ENCODE data around the gene EIF1. TPM values are rescaled to one million over a fixed set of nuclear protein-coding genes. Genes with fewer than 3 reads are reported as not detected.

Gene EIF1
- total RNA-seq, 4 donors from 2014 or later: 211 to 299 (median 249) TPM

DNA sequence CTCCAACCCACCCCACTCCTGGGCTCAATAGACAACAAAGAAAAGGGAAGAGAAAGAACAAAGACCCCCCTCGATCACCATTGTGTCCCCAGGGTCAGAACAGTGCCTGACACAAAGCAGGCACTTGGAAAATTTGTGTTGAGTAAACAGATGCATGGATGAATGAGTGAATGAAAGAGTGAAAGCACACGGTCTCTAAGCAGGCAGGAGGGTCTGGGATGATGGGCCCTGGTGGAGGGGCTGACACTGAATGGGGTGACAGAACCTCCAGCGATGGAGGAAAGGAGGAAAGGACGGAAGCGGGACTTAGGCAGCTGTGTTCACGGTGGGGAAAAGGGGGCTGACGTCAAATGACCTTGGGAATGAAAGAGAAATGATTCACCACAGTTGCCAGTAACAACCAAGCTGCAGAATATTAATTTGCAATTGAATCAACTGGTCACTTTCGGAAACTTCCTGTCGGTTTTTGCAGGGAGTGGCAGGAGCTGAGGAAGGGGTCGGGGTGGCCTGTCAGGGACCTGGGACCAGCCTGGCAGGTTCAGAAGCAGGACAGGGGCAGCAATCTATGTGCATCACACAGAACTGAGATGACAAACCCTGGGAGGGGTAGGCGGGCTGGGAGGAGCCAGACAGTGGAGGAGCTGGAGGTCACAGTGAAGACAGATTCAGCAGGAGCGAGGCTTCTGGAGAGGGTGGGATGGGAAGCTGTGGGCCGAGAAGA lies 16.7 kb downstream of the EIF1 start:
- H3K4me3 ChIP-seq (ENCODE audit: low read depth, poor library complexity, severe bottlenecking): no peak overlapping the region
- TF ChIP-seq CTCF (IDR thresholded peaks at IDR 0.05): no peak
- no peak for TF ChIP-seq POLR2A (IDR thresholded peaks at IDR 0.05)
- no peak for DNase-seq (ENCODE audit: low spot score in 2 of 2)
- WGBS, 2 donors: 68 to 73% methylated on average over 13 of the region's 13 CpGs
- intact Hi-C loops (cut with DNase I; ENCODE audit: low total_unique reads): no loop called here

DNA sequence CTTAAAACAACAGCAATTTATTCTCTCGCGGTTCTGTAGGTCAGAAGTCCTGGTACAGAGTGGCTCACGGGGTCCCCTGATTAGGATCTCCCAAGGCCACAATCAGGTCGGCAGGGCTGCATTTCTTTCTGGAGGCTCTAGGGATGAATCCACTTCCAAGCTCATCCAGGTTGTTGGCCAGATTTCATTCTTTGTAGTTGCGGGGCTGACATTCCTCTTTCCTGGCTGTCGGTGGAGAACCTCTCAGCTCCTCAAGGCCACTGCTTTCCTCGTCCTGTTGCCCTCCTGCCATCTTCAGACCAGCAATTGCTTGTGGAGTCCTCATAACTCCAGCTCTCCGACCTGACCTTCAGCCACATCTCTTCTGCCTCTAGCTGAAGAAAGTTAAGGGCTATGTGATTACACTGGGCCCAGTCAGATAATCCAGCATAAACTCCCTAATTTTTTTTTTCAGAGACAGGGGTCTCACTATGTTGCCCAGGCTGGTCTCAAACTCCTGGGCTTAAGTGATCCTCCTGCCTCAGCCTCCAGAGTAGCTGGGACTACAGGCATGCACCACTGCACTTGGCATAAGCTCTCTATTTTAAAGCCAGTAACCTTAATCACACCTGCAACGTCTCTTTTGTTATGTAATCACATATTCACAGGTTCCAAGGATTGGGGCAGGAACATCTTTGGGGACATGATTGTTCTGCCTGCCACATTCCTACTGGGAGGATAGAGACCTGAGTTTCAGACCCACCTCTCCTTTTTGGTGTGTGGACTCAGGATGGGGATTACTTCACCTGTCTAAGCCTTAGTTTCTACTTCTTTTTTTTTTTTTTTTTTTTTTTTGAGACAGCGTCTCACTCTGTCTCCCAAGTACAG lies 19.4 kb downstream of the EIF1 start:
- DNase-seq (ENCODE audit: low spot score in 2 of 2): no peak
- WGBS, 2 donors: 80% methylated on average over 10 of the region's 10 CpGs
- intact Hi-C loops (cut with DNase I; ENCODE audit: low total_unique reads): no loop called here
- no peak overlapping the region for H3K4me3 ChIP-seq (ENCODE audit: low read depth, poor library complexity, severe bottlenecking)
- TF ChIP-seq POLR2A (IDR thresholded peaks at IDR 0.05) (no peak), CTCF (IDR thresholded peaks at IDR 0.05) (no peak)

GRCh38 chr17:41710472-41711090 lies 21.9 kb downstream of the EIF1 start:
- TF ChIP-seq POLR2A (IDR thresholded peaks at IDR 0.05) (no peak), CTCF (IDR thresholded peaks at IDR 0.05) (no peak)
- 59 to 60% methylated on average over 8 of the region's 8 CpGs for WGBS, 2 donors
- intact Hi-C loops (cut with DNase I; ENCODE audit: low total_unique reads): no loop called here

DNA sequence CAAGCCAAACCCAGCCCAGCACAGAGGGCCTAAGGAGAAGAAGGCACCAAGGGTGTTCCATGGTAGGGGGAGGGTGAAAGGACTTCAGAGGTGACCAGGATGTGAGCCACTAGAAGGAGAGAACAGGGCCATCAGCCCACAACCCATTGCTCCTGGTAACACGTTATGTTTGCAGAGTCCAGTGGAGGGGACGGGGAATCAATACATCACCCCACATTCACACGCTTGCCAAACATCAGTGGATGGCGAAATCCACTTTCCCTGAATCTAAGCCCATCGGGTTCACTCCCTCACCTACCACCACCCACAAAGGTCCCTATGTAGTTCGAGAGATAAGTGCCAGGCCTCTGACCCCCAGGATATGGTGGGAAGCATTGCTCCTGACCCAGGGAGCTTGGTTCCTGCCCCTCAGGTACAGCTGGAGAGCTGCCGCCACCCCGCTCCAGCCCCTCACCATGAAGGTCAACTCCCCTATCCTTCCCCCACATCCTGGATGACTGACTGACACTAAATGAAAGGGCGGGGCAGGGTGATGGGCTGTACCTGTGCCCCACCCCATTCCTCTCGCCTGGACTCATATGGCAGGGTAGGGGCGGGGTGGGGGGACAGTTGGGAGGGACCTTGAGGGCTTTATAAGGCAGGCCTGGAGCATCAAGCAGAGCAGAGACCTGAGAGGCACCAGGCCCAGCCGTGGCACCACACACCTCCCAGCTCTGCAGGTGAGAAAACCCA lies 23.1 kb downstream of the EIF1 start, which contains the start of gene GAST:
Gene GAST (plus strand): TSS at position 663 of the 732 bp plus-strand sequence. CDS start 3,106 bp downstream, outside the sequence.
- no peak within 1 kb of the TSS for H3K4me3 ChIP-seq (ENCODE audit: low read depth, poor library complexity, severe bottlenecking)
- TF ChIP-seq POLR2A (IDR thresholded peaks at IDR 0.05) (no peak), CTCF (IDR thresholded peaks at IDR 0.05) (no peak)
- DNase-seq (ENCODE audit: low spot score in 2 of 2): no peak
- 88 to 90% methylated on average over 11 to 12 of the region's 12 CpGs for WGBS, 2 donors
- intact Hi-C loops (cut with DNase I; ENCODE audit: low total_unique reads): no loop called here

More at GRCh38 chr17:41710472-41711090, 21.9 kb downstream of the EIF1 start:
- H3K4me3 ChIP-seq (ENCODE audit: low read depth, poor library complexity, severe bottlenecking): no peak overlapping the region
- DNase-seq (ENCODE audit: low spot score in 2 of 2): no peak

Measured in lower leg skin (tissue), 4 donors.